ENCODE measurements around the gene DPY30.

The DPY30 gene

DNA sequence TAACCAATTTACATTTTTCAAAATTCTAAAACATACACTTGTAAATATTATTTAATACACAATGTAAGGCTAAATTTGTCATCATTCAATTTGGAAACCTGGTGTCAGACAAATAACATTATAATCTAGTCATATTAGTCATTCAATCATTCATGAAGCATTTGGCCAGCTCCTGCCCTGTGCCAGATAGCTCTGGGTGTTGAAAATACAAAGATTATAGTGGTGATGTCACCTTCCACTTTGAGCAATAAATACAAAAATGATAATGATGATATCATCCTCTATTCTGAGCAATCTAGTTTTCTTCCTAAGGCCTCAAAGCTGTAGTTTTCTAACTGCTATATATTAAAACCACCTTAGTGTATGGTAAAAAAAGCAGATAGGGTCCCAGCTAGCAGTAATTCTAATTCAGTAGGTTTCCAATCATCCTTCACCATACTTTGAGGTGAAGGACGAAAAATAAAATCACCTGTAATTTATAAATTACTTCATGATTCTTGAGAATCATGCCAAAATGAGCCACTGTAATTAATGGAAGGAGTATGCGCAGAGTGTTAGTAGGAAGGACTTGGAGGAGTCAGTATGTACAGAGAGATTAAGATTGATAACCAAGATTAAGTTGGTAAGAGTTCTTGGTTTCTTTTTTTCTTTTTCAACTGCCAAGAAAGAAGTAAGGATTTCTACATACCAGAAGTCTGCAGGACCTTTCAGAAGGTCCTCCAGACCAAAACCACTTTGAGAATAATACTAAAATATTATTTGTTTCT is 52.0 kb downstream of the DPY30 start:
- Histone ChIP-seq H3K4me3 (ENCODE audit: low read depth, low read length, poor library complexity, severe bottlenecking) (no peak overlapping the region), H3K9me3 (ENCODE audit: low read length) (no peaks in the 10 kb centered on the region), H3K79me2 (ENCODE audit: insufficient read depth, low read length) (peaks cover 94% of the 10 kb centered on the region), H3K9me2 (ENCODE audit: low read depth, low read length) (no peaks in the 10 kb centered on the region), H3K27ac (ENCODE audit: low read depth, low read length, poor library complexity, severe bottlenecking) (no peak overlapping the region), H4K20me1 (ENCODE audit: insufficient read depth, low read length) (no peaks in the 10 kb centered on the region), H3F3A (ENCODE audit: insufficient read depth, low read length) (no peaks in the 10 kb centered on the region), H3K9ac (ENCODE audit: low read length) (no peak overlapping the region), H3K27me3 (ENCODE audit: insufficient read depth, low read length) (no peaks in the 10 kb centered on the region), H2AFZ (ENCODE audit: low read length) (no peak overlapping the region), H3K4me1 (ENCODE audit: insufficient read depth, low read length, severe bottlenecking) (no peaks in the 10 kb centered on the region), H3K36me3 (ENCODE audit: insufficient read depth, low read length) (peaks cover 4% of the 10 kb centered on the region; the same call in 1 of the 2 replicates), H3K4me2 (ENCODE audit: low read length) (no peak overlapping the region)
- TF ChIP-seq EZH2 (IDR thresholded peaks at IDR 0.05; ENCODE audit: borderline replicate concordance, low read length): no peak
- TF ChIP-seq, protein P1, sequence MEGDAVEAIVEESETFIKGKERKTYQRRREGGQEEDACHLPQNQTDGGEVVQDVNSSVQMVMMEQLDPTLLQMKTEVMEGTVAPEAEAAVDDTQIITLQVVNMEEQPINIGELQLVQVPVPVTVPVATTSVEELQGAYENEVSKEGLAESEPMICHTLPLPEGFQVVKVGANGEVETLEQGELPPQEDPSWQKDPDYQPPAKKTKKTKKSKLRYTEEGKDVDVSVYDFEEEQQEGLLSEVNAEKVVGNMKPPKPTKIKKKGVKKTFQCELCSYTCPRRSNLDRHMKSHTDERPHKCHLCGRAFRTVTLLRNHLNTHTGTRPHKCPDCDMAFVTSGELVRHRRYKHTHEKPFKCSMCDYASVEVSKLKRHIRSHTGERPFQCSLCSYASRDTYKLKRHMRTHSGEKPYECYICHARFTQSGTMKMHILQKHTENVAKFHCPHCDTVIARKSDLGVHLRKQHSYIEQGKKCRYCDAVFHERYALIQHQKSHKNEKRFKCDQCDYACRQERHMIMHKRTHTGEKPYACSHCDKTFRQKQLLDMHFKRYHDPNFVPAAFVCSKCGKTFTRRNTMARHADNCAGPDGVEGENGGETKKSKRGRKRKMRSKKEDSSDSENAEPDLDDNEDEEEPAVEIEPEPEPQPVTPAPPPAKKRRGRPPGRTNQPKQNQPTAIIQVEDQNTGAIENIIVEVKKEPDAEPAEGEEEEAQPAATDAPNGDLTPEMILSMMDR (IDR thresholded peaks at IDR 0.05; ENCODE audit: low read length): no peak

DNA sequence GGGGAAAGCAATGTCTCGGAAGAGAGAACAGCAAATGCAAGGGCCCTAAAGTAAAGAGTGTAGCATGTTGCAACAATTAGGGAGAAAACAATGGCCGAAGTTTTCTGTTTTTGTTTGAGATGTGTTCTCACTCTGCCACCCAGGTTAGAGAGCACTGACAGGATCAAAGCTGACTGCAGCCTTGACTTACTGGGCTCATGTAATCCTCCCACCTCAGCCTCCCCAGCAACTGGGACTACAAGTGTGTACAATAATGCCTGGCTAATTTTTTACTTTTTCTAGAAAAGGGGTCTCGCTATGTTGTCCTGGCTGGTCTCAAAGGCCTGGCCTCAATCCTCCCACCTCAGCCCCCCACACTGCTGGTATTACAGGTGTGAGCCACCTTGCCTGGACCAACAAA is 52.7 kb downstream of the DPY30 start:
- Histone ChIP-seq H4K20me1 (ENCODE audit: insufficient read depth, low read length) (no peaks in the 10 kb centered on the region), H3K27me3 (ENCODE audit: insufficient read depth, low read length) (no peaks in the 10 kb centered on the region), H3K27ac (ENCODE audit: low read depth, low read length, poor library complexity, severe bottlenecking) (no peak overlapping the region), H3K4me3 (ENCODE audit: low read depth, low read length, poor library complexity, severe bottlenecking) (no peak overlapping the region), H3K4me1 (ENCODE audit: insufficient read depth, low read length, severe bottlenecking) (no peaks in the 10 kb centered on the region), H3F3A (ENCODE audit: insufficient read depth, low read length) (no peaks in the 10 kb centered on the region), H3K9me3 (ENCODE audit: low read length) (no peaks in the 10 kb centered on the region), H3K9ac (ENCODE audit: low read length) (no peak overlapping the region), H3K79me2 (ENCODE audit: insufficient read depth, low read length) (peaks cover 90% of the 10 kb centered on the region), H3K9me2 (ENCODE audit: low read depth, low read length) (no peaks in the 10 kb centered on the region), H3K36me3 (ENCODE audit: insufficient read depth, low read length) (peaks cover 4% of the 10 kb centered on the region; the same call in 1 of the 2 replicates), H2AFZ (ENCODE audit: low read length) (no peak overlapping the region), H3K4me2 (ENCODE audit: low read length) (no peak overlapping the region)
- no peak for TF ChIP-seq EZH2 (IDR thresholded peaks at IDR 0.05; ENCODE audit: borderline replicate concordance, low read length)
- TF ChIP-seq, protein P1 (IDR thresholded peaks at IDR 0.05; ENCODE audit: low read length): no peak

DNA sequence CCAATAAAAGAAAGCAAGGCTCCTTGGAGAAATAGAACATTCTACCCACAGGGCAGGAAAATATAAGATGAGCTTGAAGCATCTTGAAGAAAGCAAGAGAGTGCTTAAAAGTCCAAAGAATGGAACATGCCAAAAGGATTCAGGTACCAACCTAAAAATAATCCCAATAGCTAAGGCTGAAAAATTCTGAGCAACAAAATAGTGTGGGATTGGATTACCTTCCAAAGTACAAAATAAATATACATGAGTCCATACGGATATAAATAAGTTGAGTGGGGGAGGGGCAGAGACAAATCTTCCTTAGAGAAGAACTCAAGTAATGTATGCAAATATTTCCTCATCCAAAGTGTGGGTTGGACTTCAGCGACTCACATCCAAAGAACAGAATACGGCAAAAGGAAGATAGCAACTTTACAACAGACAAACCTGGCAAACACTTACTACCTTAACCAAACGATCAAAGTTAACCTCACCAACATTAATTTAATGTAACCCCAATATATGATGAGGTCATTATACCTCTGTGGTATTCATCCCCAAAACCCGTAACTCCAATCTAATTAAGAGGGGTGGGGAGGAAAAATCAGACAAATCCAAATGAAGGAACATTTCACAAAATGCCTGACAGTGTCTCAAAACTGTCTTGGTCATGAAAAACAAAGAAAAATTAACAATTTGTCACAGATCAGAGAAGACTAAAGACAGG is 55.7 kb downstream of the DPY30 start:
- no peaks in the 10 kb centered on the region for H3K9me3 ChIP-seq (ENCODE audit: low read length)
- no peak overlapping the region for H3K4me3 ChIP-seq (ENCODE audit: low read depth, low read length, poor library complexity, severe bottlenecking)
- H4K20me1 ChIP-seq (ENCODE audit: insufficient read depth, low read length): no peaks in the 10 kb centered on the region
- H3K4me1 ChIP-seq (ENCODE audit: insufficient read depth, low read length, severe bottlenecking): peaks cover 13% of the 10 kb centered on the region
- H3K9ac ChIP-seq (ENCODE audit: low read length): no peak overlapping the region
- H2AFZ ChIP-seq (ENCODE audit: low read length): no peak overlapping the region
- H3K9me2 ChIP-seq (ENCODE audit: low read depth, low read length): no peaks in the 10 kb centered on the region
- no peaks in the 10 kb centered on the region for H3F3A ChIP-seq (ENCODE audit: insufficient read depth, low read length)
- H3K27me3 ChIP-seq (ENCODE audit: insufficient read depth, low read length): no peaks in the 10 kb centered on the region
- peaks cover 4% of the 10 kb centered on the region; the same call in 1 of the 2 replicates for H3K36me3 ChIP-seq (ENCODE audit: insufficient read depth, low read length)
- H3K4me2 ChIP-seq (ENCODE audit: low read length): no peak overlapping the region
- H3K79me2 ChIP-seq (ENCODE audit: insufficient read depth, low read length): peaks cover 90% of the 10 kb centered on the region
- H3K27ac ChIP-seq (ENCODE audit: low read depth, low read length, poor library complexity, severe bottlenecking): no peak overlapping the region
- TF ChIP-seq, protein P1 (IDR thresholded peaks at IDR 0.05; ENCODE audit: low read length): no peak
- TF ChIP-seq EZH2 (IDR thresholded peaks at IDR 0.05; ENCODE audit: borderline replicate concordance, low read length): no peak
